ENCODE data around the gene INAFM1.

The INAFM1 gene

GRCh38 chr19:47312366-47313006 is 37.8 kb downstream of the INAFM1 start:
- TF ChIP-seq, protein P1, sequence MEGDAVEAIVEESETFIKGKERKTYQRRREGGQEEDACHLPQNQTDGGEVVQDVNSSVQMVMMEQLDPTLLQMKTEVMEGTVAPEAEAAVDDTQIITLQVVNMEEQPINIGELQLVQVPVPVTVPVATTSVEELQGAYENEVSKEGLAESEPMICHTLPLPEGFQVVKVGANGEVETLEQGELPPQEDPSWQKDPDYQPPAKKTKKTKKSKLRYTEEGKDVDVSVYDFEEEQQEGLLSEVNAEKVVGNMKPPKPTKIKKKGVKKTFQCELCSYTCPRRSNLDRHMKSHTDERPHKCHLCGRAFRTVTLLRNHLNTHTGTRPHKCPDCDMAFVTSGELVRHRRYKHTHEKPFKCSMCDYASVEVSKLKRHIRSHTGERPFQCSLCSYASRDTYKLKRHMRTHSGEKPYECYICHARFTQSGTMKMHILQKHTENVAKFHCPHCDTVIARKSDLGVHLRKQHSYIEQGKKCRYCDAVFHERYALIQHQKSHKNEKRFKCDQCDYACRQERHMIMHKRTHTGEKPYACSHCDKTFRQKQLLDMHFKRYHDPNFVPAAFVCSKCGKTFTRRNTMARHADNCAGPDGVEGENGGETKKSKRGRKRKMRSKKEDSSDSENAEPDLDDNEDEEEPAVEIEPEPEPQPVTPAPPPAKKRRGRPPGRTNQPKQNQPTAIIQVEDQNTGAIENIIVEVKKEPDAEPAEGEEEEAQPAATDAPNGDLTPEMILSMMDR (IDR thresholded peaks at IDR 0.05; ENCODE audit: low read depth, low read length, poor library complexity, severe bottlenecking): no peak
- no peak for TF ChIP-seq EZH2phosphoT487 (IDR thresholded peaks at IDR 0.05; ENCODE audit: borderline replicate concordance, low read length)
- Histone ChIP-seq H3K9me2 (replicated peaks; ENCODE audit: control insufficient read depth, low read length) (no peaks in the 10 kb centered on the region), H3F3A (ENCODE audit: control insufficient read depth, insufficient read depth) (no peaks in the 10 kb centered on the region), H3K9me3 (ENCODE audit: control insufficient read depth, insufficient read depth, low read length) (no peaks in the 10 kb centered on the region), H3K79me2 (ENCODE audit: control insufficient read depth, low read length) (no peaks in the 10 kb centered on the region), H3K4me1 (ENCODE audit: control insufficient read depth, low read length) (peaks cover 12% of the 10 kb centered on the region), H3K27ac (ENCODE audit: low read depth, low read length) (no peak overlapping the region), H3K4me2 (ENCODE audit: low read length) (no peak overlapping the region), H3K36me3 (ENCODE audit: control insufficient read depth, low read length) (no peaks in the 10 kb centered on the region), H3K27me3 (ENCODE audit: control insufficient read depth, low read length) (peaks cover 21% of the 10 kb centered on the region), H4K20me1 (ENCODE audit: control insufficient read depth, insufficient read depth, low read depth, low read length) (no peaks in the 10 kb centered on the region), H3K4me3 (ENCODE audit: low read length) (no peak overlapping the region)

GRCh38 chr19:47313754-47314295 is 39.1 kb downstream of the INAFM1 start:
- Histone ChIP-seq H3K79me2 (ENCODE audit: control insufficient read depth, low read length) (no peaks in the 10 kb centered on the region), H3F3A (ENCODE audit: control insufficient read depth, insufficient read depth) (no peaks in the 10 kb centered on the region), H3K27ac (ENCODE audit: low read depth, low read length) (no peak overlapping the region), H3K4me1 (ENCODE audit: control insufficient read depth, low read length) (peaks cover 12% of the 10 kb centered on the region), H3K4me3 (ENCODE audit: low read length) (no peak overlapping the region), H3K36me3 (ENCODE audit: control insufficient read depth, low read length) (no peaks in the 10 kb centered on the region), H3K4me2 (ENCODE audit: low read length) (no peak overlapping the region), H3K9me3 (ENCODE audit: control insufficient read depth, insufficient read depth, low read length) (no peaks in the 10 kb centered on the region), H4K20me1 (ENCODE audit: control insufficient read depth, insufficient read depth, low read depth, low read length) (no peaks in the 10 kb centered on the region), H3K9me2 (replicated peaks; ENCODE audit: control insufficient read depth, low read length) (no peaks in the 10 kb centered on the region), H3K27me3 (ENCODE audit: control insufficient read depth, low read length) (peaks cover 21% of the 10 kb centered on the region)
- TF ChIP-seq, protein P1 (IDR thresholded peaks at IDR 0.05; ENCODE audit: low read depth, low read length, poor library complexity, severe bottlenecking): no peak
- no peak for TF ChIP-seq EZH2phosphoT487 (IDR thresholded peaks at IDR 0.05; ENCODE audit: borderline replicate concordance, low read length)

DNA sequence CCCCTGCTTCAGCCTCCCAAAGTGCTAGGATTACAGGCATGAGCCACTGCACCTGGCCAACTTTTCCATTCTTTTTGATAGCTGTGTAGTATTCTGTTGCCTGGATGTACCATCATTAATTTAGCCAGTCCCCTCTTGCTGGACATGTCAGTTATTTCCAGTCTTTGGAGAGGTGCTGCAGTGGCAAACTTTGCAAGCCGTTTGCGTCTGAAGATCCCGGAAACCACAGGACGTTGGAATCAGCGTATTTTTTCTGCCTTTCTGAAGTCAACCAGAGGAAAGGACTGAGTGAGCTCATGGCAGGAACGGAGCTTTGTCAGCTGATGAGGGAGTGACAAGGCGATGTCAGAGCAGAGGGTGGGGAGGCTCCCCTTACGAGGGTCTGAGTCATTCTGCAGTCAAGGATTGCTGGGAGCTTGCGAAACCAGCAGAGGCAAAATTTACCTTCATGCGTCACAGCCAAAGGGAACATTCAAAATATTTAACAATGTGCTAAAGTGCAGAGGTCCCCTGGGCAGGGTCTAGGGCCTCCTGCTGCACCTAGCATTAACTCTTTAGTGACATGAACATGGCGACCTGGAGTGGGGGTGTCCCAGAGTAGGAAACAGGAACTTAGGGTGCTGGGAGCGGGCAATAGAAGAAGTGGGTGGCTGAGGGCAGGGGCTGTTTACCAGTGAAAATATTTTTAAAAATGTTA is 40.6 kb downstream of the INAFM1 start:
- peaks cover 9% of the 10 kb centered on the region for H3K27me3 ChIP-seq (ENCODE audit: control insufficient read depth, low read length)
- no peak overlapping the region for H3K4me3 ChIP-seq (ENCODE audit: low read length)
- no peak for TF ChIP-seq EZH2phosphoT487 (IDR thresholded peaks at IDR 0.05; ENCODE audit: borderline replicate concordance, low read length)
- TF ChIP-seq, protein P1 (IDR thresholded peaks at IDR 0.05; ENCODE audit: low read depth, low read length, poor library complexity, severe bottlenecking): no peak
- no peak overlapping the region for H3K27ac ChIP-seq (ENCODE audit: low read depth, low read length)
- no peaks in the 10 kb centered on the region for H3F3A ChIP-seq (ENCODE audit: control insufficient read depth, insufficient read depth)
- no peak overlapping the region for H3K4me2 ChIP-seq (ENCODE audit: low read length)
- H4K20me1 ChIP-seq (ENCODE audit: control insufficient read depth, insufficient read depth, low read depth, low read length): no peaks in the 10 kb centered on the region
- no peaks in the 10 kb centered on the region for H3K9me2 ChIP-seq (replicated peaks; ENCODE audit: control insufficient read depth, low read length)
- H3K9me3 ChIP-seq (ENCODE audit: control insufficient read depth, insufficient read depth, low read length): no peaks in the 10 kb centered on the region
- no peaks in the 10 kb centered on the region for H3K79me2 ChIP-seq (ENCODE audit: control insufficient read depth, low read length)
- no peaks in the 10 kb centered on the region for H3K36me3 ChIP-seq (ENCODE audit: control insufficient read depth, low read length)
- H3K4me1 ChIP-seq (ENCODE audit: control insufficient read depth, low read length): no peaks in the 10 kb centered on the region

All from DOHH2 (cell line).